ENCODE data around the gene SLC35B2. TPM values are rescaled to one million over a fixed set of nuclear protein-coding genes. Genes with fewer than 3 reads are reported as not detected.

The SLC35B2 gene
- total RNA-seq (2014; rRNA removed; shearing (Covaris generic)): 205 and 215 TPM in 2 replicates

- DNase-seq (ENCODE audit: low read depth): peak; percentile 86
Observed at GRCh38 chr6:44257025-44257752, at the start of gene SLC35B2. TSS of gene SLC35B2 (minus strand) at chr6:44257528. CDS start at chr6:44257410, 118 bp downstream.

GRCh38 chr6:44306710-44307109 lies 49.4 kb upstream of the SLC35B2 start:
- no peak for DNase-seq (ENCODE audit: low read depth)

GRCh38 chr6:44305200-44305725 lies 47.9 kb upstream of the SLC35B2 start:
- DNase-seq (ENCODE audit: low read depth): no peak

GRCh38 chr6:44304282-44305199 lies 47.2 kb upstream of the SLC35B2 start:
- peak; percentile 37 for DNase-seq (ENCODE audit: low read depth)

GRCh38 chr6:44303842-44304241 lies 46.5 kb upstream of the SLC35B2 start:
- DNase-seq (ENCODE audit: low read depth): no peak

- DNase-seq (ENCODE audit: low read depth): no peak
Observed at GRCh38 chr6:44302856-44303255, 45.5 kb upstream of the SLC35B2 start.

GRCh38 chr6:44301782-44302564 lies 44.6 kb upstream of the SLC35B2 start:
- DNase-seq (ENCODE audit: low read depth): peak; percentile 25

- no peak for DNase-seq (ENCODE audit: low read depth)
Observed at GRCh38 chr6:44301106-44301505, 43.8 kb upstream of the SLC35B2 start.

GRCh38 chr6:44300292-44300823 lies 43.0 kb upstream of the SLC35B2 start:
- no peak for DNase-seq (ENCODE audit: low read depth)

- no peak for DNase-seq (ENCODE audit: low read depth)
Observed at GRCh38 chr6:44298864-44299263, 41.5 kb upstream of the SLC35B2 start.

GRCh38 chr6:44298055-44298803 lies 40.9 kb upstream of the SLC35B2 start:
- peak; percentile 13 for DNase-seq (ENCODE audit: low read depth)

GRCh38 chr6:44297063-44298038 lies 40.0 kb upstream of the SLC35B2 start:
- DNase-seq (ENCODE audit: low read depth): peak; percentile 48

GRCh38 chr6:44294832-44295791 lies 37.8 kb upstream of the SLC35B2 start:
- no peak for DNase-seq (ENCODE audit: low read depth)

GRCh38 chr6:44292661-44293365 lies 35.5 kb upstream of the SLC35B2 start:
- no peak for DNase-seq (ENCODE audit: low read depth)

GRCh38 chr6:44291841-44292240 lies 34.5 kb upstream of the SLC35B2 start:
- no peak for DNase-seq (ENCODE audit: low read depth)

- DNase-seq (ENCODE audit: low read depth): no peak
Observed at GRCh38 chr6:44289726-44290260, 32.5 kb upstream of the SLC35B2 start.

GRCh38 chr6:44286747-44287146 lies 29.4 kb upstream of the SLC35B2 start:
- no peak for DNase-seq (ENCODE audit: low read depth)

- DNase-seq (ENCODE audit: low read depth): no peak
Observed at GRCh38 chr6:44286285-44286565, 28.9 kb upstream of the SLC35B2 start.
